Upper lobe of left lung (tissue), 6 donors: ENCODE results near the gene ZNF444. TPM values are rescaled to one million over a fixed set of nuclear protein-coding genes. Genes with fewer than 3 reads are reported as not detected.
"Not testable (repeated sequence)": the region's sequence is repeated elsewhere in the genome, so short reads cannot be mapped to it uniquely, and the experiment has no call there.

Experiments
- ATAC-seq, 2 donors: fragments of 200-7000 bp; cut with Tn5 transposase; one replicate each; pipeline ENCODE4 v1.9.1; 2022; ENCODE audit warnings: mild to moderate bottlenecking in 2 of 2, moderate library complexity in 2 of 2; ENCODE audit not compliant: low FRiP score in 2 of 2
- DNase-seq, 2 donors: peaks; one replicate each; pipeline ENCODE4 v3.0.0-alpha.2; 2019 to 2020
- H3K27ac ChIP-seq, 4 donors: fragments of 200-600 bp; sonication (generic); one replicate each; pipeline ENCODE4 v1.5.1; 2016 to 2019
- H3K27me3 ChIP-seq, 4 donors: fragments of 200-600 bp; sonication (generic); one replicate each; pipeline ENCODE4 v1.5.1; 2017 to 2019
- H3K36me3 ChIP-seq, 4 donors: fragments of 200-600 bp; sonication (generic); one replicate each; pipeline ENCODE4 v1.5.1; 2016 to 2019
- H3K4me1 ChIP-seq, 4 donors: fragments of 200-600 bp; sonication (generic); one replicate each; pipeline ENCODE4 v1.5.1; 2018 to 2019
- H3K4me3 ChIP-seq, 4 donors: fragments of 200-600 bp; sonication (generic); one replicate each; pipeline ENCODE4 v1.5.1; 2017 to 2019; ENCODE audit warnings: mild to moderate bottlenecking in 2 of 4, moderate library complexity in 1 of 4
- H3K9me3 ChIP-seq, 4 donors: fragments of 200-600 bp; sonication (generic); one replicate each; pipeline ENCODE4 v1.5.1; 2018 to 2019
- CTCF ChIP-seq, 6 experiments: fragments of 450-650 bp in 4 of 6; fragments of 200-600 bp in 2 of 6; sonication (generic) in 2 of 6; IDR thresholded peaks; one replicate each; pipeline ENCODE4 v1.5.1; 2016 to 2019; ENCODE audit warnings: antibody characterized with exemption in 6 of 6
- EP300 ChIP-seq, 4 donors: sonication (generic); formaldehyde crosslinking; IDR thresholded peaks; one replicate each; pipeline ENCODE4 v1.5.1; 2017; ENCODE audit warnings: antibody characterized with exemption in 4 of 4, control low read depth in 2 of 4
- POLR2A ChIP-seq, 4 donors: fragments of 450-650 bp; IDR thresholded peaks; one replicate each; pipeline ENCODE4 v1.5.1; 2016 to 2017; ENCODE audit warnings: antibody characterized with exemption in 4 of 4, mild to moderate bottlenecking in 2 of 4
- POLR2AphosphoS5 ChIP-seq, 2 donors: sonication (generic); formaldehyde crosslinking; IDR thresholded peaks; one replicate each; pipeline ENCODE4 v1.5.1; 2017; ENCODE audit warnings: antibody characterized with exemption in 2 of 2
- WGBS, 2 donors: methylation state at CpG; one replicate each; pipeline ENCODE4 v1.1.5; 2017 to 2018; 5-methylcytosine and 5-hydroxymethylcytosine counted together
- total RNA-seq, 6 donors: library from RNA; depleted of rRNA in 4 of 6; stranded (reverse); fragments of >200 nt in 4 of 6; gene quantifications; one replicate each; pipeline versions ENCODE4 v1.1.0 to v1.2.1, GENCODE V29; 2016 to 2021
- donor health status: DM: no; HTN: no; CAD: no; lungs with moderate emphysema.
- donor health status: DM: no; HTN: yes; CAD: no; lungs with severe emphysema.

The ZNF444 gene
- total RNA-seq, 6 donors from 2014 or later = 29.2 to 131 (median 61.3) TPM

- peaks cover 4 to 11% (median 7%) of the 10 kb centered on the region in 4 donors for H3K4me1 ChIP-seq
- no peak for TF ChIP-seq EP300 (IDR thresholded peaks at IDR 0.05)
- TF ChIP-seq POLR2AphosphoS5 (IDR thresholded peaks at IDR 0.05) = no peak
- TF ChIP-seq CTCF (IDR thresholded peaks at IDR 0.05) = no peak
- no peak for TF ChIP-seq POLR2A (IDR thresholded peaks at IDR 0.05)
- no peaks in the 10 kb centered on the region for H3K36me3 ChIP-seq
- WGBS, 2 donors = 18 to 21% methylated on average over 9 of the region's 9 CpGs
- no peak overlapping the region for H3K27ac ChIP-seq
- H3K4me3 ChIP-seq = no peak overlapping the region
- DNase-seq = no peak
- no peaks in the 10 kb centered on the region for H3K9me3 ChIP-seq
- no peaks in the 10 kb centered on the region for H3K27me3 ChIP-seq
- no peak for ATAC-seq
Observed at GRCh38 chr19:56174086-56174485, 33.0 kb downstream of the ZNF444 start.

- no peak overlapping the region for H3K27ac ChIP-seq
- TF ChIP-seq EP300 (IDR thresholded peaks at IDR 0.05) (no peak), POLR2AphosphoS5 (IDR thresholded peaks at IDR 0.05) (no peak), CTCF (IDR thresholded peaks at IDR 0.05) (no peak), POLR2A (IDR thresholded peaks at IDR 0.05) (no peak)
- H3K9me3 ChIP-seq = no peaks in the 10 kb centered on the region
- DNase-seq (no peak), ATAC-seq (no peak)
- no peak overlapping the region for H3K4me3 ChIP-seq
- 36 to 47% methylated on average over 3 to 11 of the region's 11 CpGs for WGBS, 2 donors
- H3K27me3 ChIP-seq = no peaks in the 10 kb centered on the region
- H3K36me3 ChIP-seq = no peaks in the 10 kb centered on the region
- peaks cover 4 to 11% (median 7%) of the 10 kb centered on the region in 4 donors for H3K4me1 ChIP-seq
Observed at GRCh38 chr19:56174550-56174949, 33.5 kb downstream of the ZNF444 start.

GRCh38 chr19:56175861-56176307, 34.8 kb downstream of the ZNF444 start, which contains the start of gene GALP:
GALP (plus strand) TSS chr19:56176008; CDS start chr19:56177109, 1,101 bp downstream.
- not testable (repeated sequence) for H3K27me3 ChIP-seq, H3K36me3 ChIP-seq, H3K4me1 ChIP-seq, DNase-seq, H3K4me3 ChIP-seq, H3K27ac ChIP-seq, H3K9me3 ChIP-seq, ATAC-seq
- 60% methylated on average over 14 to 15 of the region's 15 CpGs for WGBS, 2 donors

GRCh38 chr19:56176310-56176709, 35.2 kb downstream of the ZNF444 start:
- WGBS, 2 donors = 84% methylated on average over 8 of the region's 11 CpGs; no CpG with 5 or more reads in 1 of the 2 donors
- ATAC-seq, H3K9me3 ChIP-seq, H3K27me3 ChIP-seq, DNase-seq, H3K27ac ChIP-seq, H3K36me3 ChIP-seq, H3K4me3 ChIP-seq, H3K4me1 ChIP-seq: not testable (repeated sequence)

DNA sequence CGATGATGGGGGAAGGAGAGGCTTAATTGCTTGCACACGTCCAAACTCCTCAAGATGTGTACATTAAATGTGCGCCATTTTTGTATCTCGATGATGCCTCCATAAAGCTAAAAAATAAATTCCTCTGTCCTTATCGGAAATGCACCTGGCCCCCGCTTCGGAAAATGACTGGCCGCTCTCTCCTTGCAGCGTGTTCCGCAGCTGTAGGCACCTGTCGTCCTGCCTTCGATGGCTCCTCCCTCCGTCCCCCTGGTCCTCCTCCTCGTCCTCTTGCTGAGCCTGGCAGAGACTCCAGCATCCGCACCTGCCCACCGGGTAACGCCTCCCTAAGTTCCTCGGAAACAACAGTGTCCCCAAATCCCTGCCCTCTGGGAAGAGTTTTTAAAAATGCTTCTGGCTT, 35.8 kb downstream of the ZNF444 start:
- DNase-seq (no peak), ATAC-seq (no peak)
- Histone ChIP-seq H3K4me3 (no peak overlapping the region), H3K27me3 (no peaks in the 10 kb centered on the region), H3K27ac (no peak overlapping the region), H3K9me3 (no peaks in the 10 kb centered on the region), H3K4me1 (peaks cover under 1 to 1% (median 1%) of the 10 kb centered on the region in 4 donors), H3K36me3 (no peaks in the 10 kb centered on the region)
- no peak for TF ChIP-seq POLR2A (IDR thresholded peaks at IDR 0.05)
- TF ChIP-seq POLR2AphosphoS5 (IDR thresholded peaks at IDR 0.05) = no peak
- no peak for TF ChIP-seq CTCF (IDR thresholded peaks at IDR 0.05)
- no peak for TF ChIP-seq EP300 (IDR thresholded peaks at IDR 0.05)
- WGBS, 2 donors = 75 to 78% methylated on average over 16 to 18 of the region's 18 CpGs

GRCh38 chr19:56177564-56178243, 36.6 kb downstream of the ZNF444 start:
- DNase-seq (no peak), ATAC-seq (no peak)
- no peaks in the 10 kb centered on the region for H3K4me1 ChIP-seq

More at GRCh38 chr19:56177564-56178243, 36.6 kb downstream of the ZNF444 start:
- Histone ChIP-seq H3K36me3 (no peaks in the 10 kb centered on the region), H3K27ac (no peak overlapping the region), H3K9me3 (no peaks in the 10 kb centered on the region), H3K4me3 (no peak overlapping the region), H3K27me3 (no peaks in the 10 kb centered on the region)
- TF ChIP-seq EP300 (IDR thresholded peaks at IDR 0.05) (no peak), POLR2AphosphoS5 (IDR thresholded peaks at IDR 0.05) (no peak), CTCF (IDR thresholded peaks at IDR 0.05) (no peak), POLR2A (IDR thresholded peaks at IDR 0.05) (no peak)
- WGBS, 2 donors = 56 to 71% methylated on average over 11 of the region's 11 CpGs
